Measurements from ENCODE around the gene SLC35F2.
"Not testable (repeated sequence)": the region's sequence is repeated elsewhere in the genome, so short reads cannot be mapped to it uniquely, and the experiment has no call there.

SLC35F2 gene

GRCh38 chr11:107770551-107770951 is 88.0 kb downstream of the SLC35F2 start:
- H3K4me3 ChIP-seq, result no peak overlapping the region
- H3K4me2 ChIP-seq, result peak overlapping the region in 10 of 11 experiments; percentile 6 to 51 (median 28); a peak in 10 of 22 replicates
- H4K20me1 ChIP-seq, result no peaks in the 10 kb centered on the region
- H3K9me3 ChIP-seq (replicated peaks in 1 of 11), result no peaks in the 10 kb centered on the region
- no peak overlapping the region for H3K27ac ChIP-seq
- H3K4me1 ChIP-seq, result peaks cover 0 to 19% (median 9%) of the 10 kb centered on the region in 10 experiments; a peak in 16 of 20 replicates
- no peaks in the 10 kb centered on the region for H3K27me3 ChIP-seq
- no peak overlapping the region for H3K9ac ChIP-seq
- TF ChIP-seq Cebpa-rat (IDR thresholded peaks at IDR 0.05), result no peak
- H3K36me3 ChIP-seq, result no peaks in the 10 kb centered on the region

GRCh38 chr11:107769189-107769588 is 89.4 kb downstream of the SLC35F2 start:
- Histone ChIP-seq H3K9me3 (replicated peaks in 1 of 11) (no peaks in the 10 kb centered on the region), H3K4me2 (peak overlapping the region in 3 of 11 experiments; percentile 33 to 40 (median 34); a peak in 6 of 22 replicates), H3K27me3 (no peaks in the 10 kb centered on the region), H3K9ac (no peak overlapping the region), H3K4me3 (no peak overlapping the region), H3K36me3 (no peaks in the 10 kb centered on the region), H3K27ac (no peak overlapping the region), H4K20me1 (no peaks in the 10 kb centered on the region), H3K4me1 (peaks cover 0 to 19% (median 9%) of the 10 kb centered on the region in 10 experiments; a peak in 16 of 20 replicates)
- no peak for TF ChIP-seq Cebpa-rat (IDR thresholded peaks at IDR 0.05)

- not testable (repeated sequence) for H4K20me1 ChIP-seq, H3K9ac ChIP-seq, H3K36me3 ChIP-seq, H3K27me3 ChIP-seq, H3K27ac ChIP-seq, H3K4me3 ChIP-seq
- peak overlapping the region; percentile 18 to 70 (median 52); a peak in 20 of 22 replicates for H3K4me2 ChIP-seq
- peaks cover 8 to 17% (median 13%) of the 10 kb centered on the region in 10 experiments; a peak in 17 of 20 replicates for H3K4me1 ChIP-seq
- peaks cover 9 to 19% (median 11%) of the 10 kb centered on the region in 11 experiments; a peak in 20 of 22 replicates for H3K9me3 ChIP-seq (replicated peaks in 1 of 11)
These were observed 99.8 kb downstream of the SLC35F2 start for GRCh38 chr11:107758719-107759355.

- peak overlapping the region in 2 of 11 experiments; percentile 53 to 54; a peak in 1 of 22 replicates for H3K4me2 ChIP-seq
- H3K9me3 ChIP-seq (replicated peaks in 1 of 11), result peaks cover 9 to 19% (median 11%) of the 10 kb centered on the region in 11 experiments; a peak in 20 of 22 replicates
- no peaks in the 10 kb centered on the region for H3K36me3 ChIP-seq
- H4K20me1 ChIP-seq, result no peaks in the 10 kb centered on the region
- peaks cover 8 to 17% (median 13%) of the 10 kb centered on the region in 10 experiments; a peak in 17 of 20 replicates for H3K4me1 ChIP-seq
- no peak overlapping the region for H3K4me3 ChIP-seq
- no peaks in the 10 kb centered on the region for H3K27me3 ChIP-seq
- no peak overlapping the region for H3K27ac ChIP-seq
- no peak for TF ChIP-seq Cebpa-rat (IDR thresholded peaks at IDR 0.05)
- no peak overlapping the region for H3K9ac ChIP-seq
These were observed 100.9 kb downstream of the SLC35F2 start for GRCh38 chr11:107757661-107758060.

GRCh38 chr11:107756553-107756952 is 102.0 kb downstream of the SLC35F2 start:
- TF ChIP-seq Cebpa-rat (IDR thresholded peaks at IDR 0.05), result no peak
- no peak overlapping the region for H3K4me2 ChIP-seq
- H3K9me3 ChIP-seq (replicated peaks in 1 of 11), result peaks cover 9 to 19% (median 11%) of the 10 kb centered on the region in 11 experiments; a peak in 20 of 22 replicates
- no peaks in the 10 kb centered on the region for H4K20me1 ChIP-seq
- no peak overlapping the region for H3K4me3 ChIP-seq
- no peak overlapping the region for H3K27ac ChIP-seq
- H3K4me1 ChIP-seq, result peaks cover 8 to 17% (median 13%) of the 10 kb centered on the region in 10 experiments; a peak in 17 of 20 replicates
- no peaks in the 10 kb centered on the region for H3K27me3 ChIP-seq
- H3K36me3 ChIP-seq, result no peaks in the 10 kb centered on the region
- H3K9ac ChIP-seq, result no peak overlapping the region

GRCh38 chr11:107752949-107753822 is 105.4 kb downstream of the SLC35F2 start:
- H3K4me3 ChIP-seq, result no peak overlapping the region
- no peaks in the 10 kb centered on the region for H3K27me3 ChIP-seq
- H3K4me1 ChIP-seq, result peaks cover 0 to 5% (median under 1%) of the 10 kb centered on the region in 10 experiments; a peak in 7 of 20 replicates
- no peak overlapping the region for H3K9ac ChIP-seq
- no peak overlapping the region for H3K27ac ChIP-seq
- H3K9me3 ChIP-seq (replicated peaks in 1 of 11), result peaks cover 0 to 8% (median 0%) of the 10 kb centered on the region in 11 experiments; a peak in 1 of 22 replicates
- TF ChIP-seq Cebpa-rat (IDR thresholded peaks at IDR 0.05), result no peak
- no peaks in the 10 kb centered on the region for H4K20me1 ChIP-seq
- H3K4me2 ChIP-seq, result no peak overlapping the region
- no peaks in the 10 kb centered on the region for H3K36me3 ChIP-seq

GRCh38 chr11:107752508-107752907 is 106.1 kb downstream of the SLC35F2 start:
- Histone ChIP-seq H4K20me1 (no peaks in the 10 kb centered on the region), H3K27me3 (no peaks in the 10 kb centered on the region), H3K4me2 (no peak overlapping the region), H3K4me3 (no peak overlapping the region), H3K36me3 (no peaks in the 10 kb centered on the region), H3K4me1 (no peaks in the 10 kb centered on the region), H3K27ac (no peak overlapping the region), H3K9me3 (replicated peaks in 1 of 11) (0 out of 22 replicates have a peak, but pooled peaks cover 0 to 4% (median 0%) of the 10 kb centered on the region in 11 experiments), H3K9ac (no peak overlapping the region)
- TF ChIP-seq Cebpa-rat (IDR thresholded peaks at IDR 0.05), result no peak

GRCh38 chr11:107751082-107751481 is 107.5 kb downstream of the SLC35F2 start:
- Histone ChIP-seq H3K4me1 (no peaks in the 10 kb centered on the region), H3K4me3 (no peak overlapping the region), H3K36me3 (no peaks in the 10 kb centered on the region), H3K4me2 (no peak overlapping the region), H4K20me1 (no peaks in the 10 kb centered on the region), H3K9me3 (replicated peaks in 1 of 11) (no peaks in the 10 kb centered on the region), H3K27me3 (no peaks in the 10 kb centered on the region), H3K27ac (no peak overlapping the region), H3K9ac (no peak overlapping the region)
- TF ChIP-seq Cebpa-rat (IDR thresholded peaks at IDR 0.05), result no peak

- Histone ChIP-seq H3K4me2 (no peak overlapping the region), H3K9me3 (replicated peaks in 1 of 11) (no peaks in the 10 kb centered on the region), H3K27me3 (no peaks in the 10 kb centered on the region), H3K36me3 (no peaks in the 10 kb centered on the region), H4K20me1 (no peaks in the 10 kb centered on the region), H3K4me1 (no peaks in the 10 kb centered on the region), H3K9ac (no peak overlapping the region), H3K4me3 (no peak overlapping the region), H3K27ac (no peak overlapping the region)
- no peak for TF ChIP-seq Cebpa-rat (IDR thresholded peaks at IDR 0.05)
These were observed 108.3 kb downstream of the SLC35F2 start for GRCh38 chr11:107750313-107750712.

Measured in BLaER1 treated with 17β-estradiol and CSF1 and Interleukin-3, amounts not matched to agents 10 nM and 100 nM (cell line).